Neutrophil (primary cell): ENCODE measurements around the gene CAMK1D.

Experiments
- H3K27ac ChIP-seq: fragments of 200-600 bp; sonication (generic); 2 replicates; pipeline ENCODE4 v1.5.1; 2016; ENCODE audit warnings: mild to moderate bottlenecking, moderate library complexity
- H3K27me3 ChIP-seq: fragments of 200-600 bp; sonication (generic); 2 replicates; pipeline ENCODE4 v1.6.0; 2016; ENCODE audit warnings: mild to moderate bottlenecking
- H3K36me3 ChIP-seq: fragments of 200-600 bp; sonication (generic); 2 replicates; pipeline ENCODE4 v1.5.1; 2017
- H3K4me1 ChIP-seq, 2 experiments: fragments of 200-600 bp in 1 of 2; sonication (generic) in 1 of 2; 1 replicate in 1 of 2; 2 replicates in 1 of 2; pipeline versions ENCODE4 v1.5.1 to v1.6.1; 2013 to 2016; ENCODE audit warnings: low read depth in 1 of 2, low read length in 1 of 2, mild to moderate bottlenecking in 1 of 2, moderate library complexity in 1 of 2; ENCODE audit not compliant: control insufficient read depth in 1 of 2, insufficient read depth in 1 of 2
- H3K4me3 ChIP-seq, 2 experiments: fragments of 200-600 bp in 1 of 2; sonication (generic) in 1 of 2; 1 replicate in 1 of 2; 2 replicates in 1 of 2; pipeline ENCODE4 v1.5.1; 2013 to 2016; ENCODE audit warnings: low read depth in 1 of 2, low read length in 1 of 2, mild to moderate bottlenecking in 1 of 2, moderate library complexity in 1 of 2
- H3K9me3 ChIP-seq: fragments of 200-600 bp; sonication (generic); 2 replicates; pipeline ENCODE4 v1.5.1; 2016
- TF ChIP-seq, protein P1 (sequence below): fragments of 200-600 bp; sonication (generic); IDR thresholded peaks from 2 replicates; pipeline ENCODE4 v1.5.1; 2016; ENCODE audit warnings: antibody characterized with exemption

The CAMK1D gene

DNA sequence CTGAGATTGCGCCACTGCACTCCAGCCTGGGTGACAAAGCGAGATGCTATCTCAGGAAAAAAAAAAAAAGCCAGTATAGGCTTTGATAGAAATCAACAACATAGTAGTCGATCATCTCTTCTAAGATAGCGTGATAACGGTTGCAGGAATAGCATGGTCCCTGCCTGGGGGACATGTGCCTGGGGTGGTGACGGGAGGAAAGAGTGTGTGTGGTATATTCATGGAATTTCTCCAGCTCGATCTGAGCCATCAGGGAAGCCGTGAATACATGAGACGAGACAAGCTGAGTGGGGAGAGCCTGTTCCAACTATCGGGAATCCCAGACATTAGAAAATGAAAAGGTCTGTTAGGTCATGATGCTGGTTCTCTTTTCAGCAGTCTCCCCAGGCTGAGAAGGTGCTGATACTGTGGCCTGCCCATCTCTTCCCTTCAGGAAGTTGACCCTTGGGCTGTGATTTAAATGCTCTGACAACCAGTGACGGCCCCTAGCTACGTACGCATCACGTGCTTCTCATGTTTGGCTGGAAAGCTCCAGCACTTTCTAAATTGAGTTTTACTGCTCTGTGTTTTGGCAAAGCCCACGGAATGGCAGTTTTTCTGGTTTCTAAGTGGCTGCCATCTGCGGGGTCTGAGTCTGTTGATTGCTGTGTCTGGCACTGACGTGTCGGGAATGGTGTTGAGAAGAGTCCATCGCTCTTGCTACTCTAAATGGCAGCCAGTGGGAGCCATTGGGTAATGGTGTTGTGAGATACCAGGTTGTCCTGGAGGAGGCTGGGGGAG, 422.8 kb downstream of the CAMK1D start:
- no peaks in the 10 kb centered on the region for H3K9me3 ChIP-seq
- no peak overlapping the region for H3K27ac ChIP-seq
- H3K4me3 ChIP-seq: no peak overlapping the region
- H3K4me1 ChIP-seq: no peaks in the 10 kb centered on the region
- TF ChIP-seq, protein P1, sequence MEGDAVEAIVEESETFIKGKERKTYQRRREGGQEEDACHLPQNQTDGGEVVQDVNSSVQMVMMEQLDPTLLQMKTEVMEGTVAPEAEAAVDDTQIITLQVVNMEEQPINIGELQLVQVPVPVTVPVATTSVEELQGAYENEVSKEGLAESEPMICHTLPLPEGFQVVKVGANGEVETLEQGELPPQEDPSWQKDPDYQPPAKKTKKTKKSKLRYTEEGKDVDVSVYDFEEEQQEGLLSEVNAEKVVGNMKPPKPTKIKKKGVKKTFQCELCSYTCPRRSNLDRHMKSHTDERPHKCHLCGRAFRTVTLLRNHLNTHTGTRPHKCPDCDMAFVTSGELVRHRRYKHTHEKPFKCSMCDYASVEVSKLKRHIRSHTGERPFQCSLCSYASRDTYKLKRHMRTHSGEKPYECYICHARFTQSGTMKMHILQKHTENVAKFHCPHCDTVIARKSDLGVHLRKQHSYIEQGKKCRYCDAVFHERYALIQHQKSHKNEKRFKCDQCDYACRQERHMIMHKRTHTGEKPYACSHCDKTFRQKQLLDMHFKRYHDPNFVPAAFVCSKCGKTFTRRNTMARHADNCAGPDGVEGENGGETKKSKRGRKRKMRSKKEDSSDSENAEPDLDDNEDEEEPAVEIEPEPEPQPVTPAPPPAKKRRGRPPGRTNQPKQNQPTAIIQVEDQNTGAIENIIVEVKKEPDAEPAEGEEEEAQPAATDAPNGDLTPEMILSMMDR: no peak
- H3K27me3 ChIP-seq: no peaks in the 10 kb centered on the region
- H3K36me3 ChIP-seq: no peaks in the 10 kb centered on the region

DNA sequence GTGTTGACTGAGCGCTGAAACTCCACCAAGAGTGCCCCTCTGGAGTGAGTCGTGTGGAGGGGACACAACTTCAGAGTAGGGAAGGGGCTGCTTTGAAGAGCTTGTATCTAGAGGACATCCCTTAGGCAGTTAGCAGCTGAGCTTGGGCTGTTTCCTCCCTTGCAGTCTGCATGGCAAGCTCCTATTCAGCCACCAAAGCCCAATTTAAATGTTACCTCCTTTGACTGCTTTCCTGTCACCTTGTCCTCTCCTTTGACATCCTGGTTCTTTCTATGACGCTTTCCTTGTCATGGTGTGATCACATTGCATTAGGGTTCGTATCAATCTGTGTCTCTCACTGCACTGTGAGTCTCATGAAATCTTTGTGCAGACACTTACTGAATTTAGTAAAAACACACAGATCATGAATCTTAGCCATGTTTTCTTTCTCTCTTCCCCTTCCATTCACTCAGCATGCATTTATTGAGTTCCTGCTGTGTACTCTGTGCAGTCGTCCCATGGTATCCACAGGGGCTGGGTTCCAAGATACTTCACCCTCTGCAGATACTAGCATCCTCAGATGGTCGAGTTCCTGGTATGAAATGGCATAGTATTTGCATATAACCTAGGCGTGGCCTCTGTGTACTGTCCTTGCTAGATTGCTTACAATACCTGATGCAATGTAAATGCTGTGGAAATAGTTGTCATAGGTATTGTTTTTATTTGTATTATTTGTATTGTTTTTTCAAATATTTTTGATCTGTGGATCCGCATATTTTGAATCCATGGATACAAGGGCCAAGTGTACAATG, 423.6 kb downstream of the CAMK1D start:
- Histone ChIP-seq H3K36me3 (no peaks in the 10 kb centered on the region), H3K4me1 (no peaks in the 10 kb centered on the region), H3K27ac (no peak overlapping the region), H3K4me3 (no peak overlapping the region), H3K9me3 (no peaks in the 10 kb centered on the region), H3K27me3 (no peaks in the 10 kb centered on the region)
- TF ChIP-seq, protein P1: no peak

DNA sequence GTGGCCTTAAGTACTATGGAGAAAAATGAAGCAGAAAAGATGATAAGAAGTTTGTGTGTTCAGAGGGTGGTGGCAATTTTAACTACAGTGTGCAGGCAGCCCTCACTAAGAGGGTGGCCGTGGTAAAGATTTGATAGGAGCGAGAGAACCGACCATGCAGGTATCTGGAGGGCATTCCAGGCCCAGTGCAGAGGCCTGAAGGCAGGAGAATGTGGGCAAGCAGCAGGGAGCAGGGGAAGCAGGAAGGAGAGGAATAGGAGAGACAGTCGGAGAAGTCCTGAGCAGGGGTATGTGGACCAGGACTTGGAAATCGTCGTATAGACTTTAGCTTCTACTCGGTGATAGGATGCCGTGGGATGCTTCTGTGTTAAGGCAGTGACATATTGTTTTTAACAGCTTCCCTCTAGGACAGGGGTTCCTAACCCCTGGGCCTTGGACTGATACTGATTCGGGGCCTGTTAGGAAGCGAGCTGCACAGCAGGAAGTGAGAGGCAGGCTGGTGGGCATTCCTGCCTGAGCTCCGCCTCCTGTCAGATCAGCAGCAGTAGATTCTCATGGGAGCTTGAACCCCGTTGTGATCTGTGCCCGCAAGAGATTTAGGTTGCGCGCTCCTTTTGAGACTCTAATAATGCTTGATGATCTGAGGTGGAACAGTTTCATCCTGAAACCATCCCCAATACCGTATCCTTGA, 425.0 kb downstream of the CAMK1D start:
- no peaks in the 10 kb centered on the region for H3K9me3 ChIP-seq
- H3K27ac ChIP-seq: peak overlapping the region; percentile 36
- H3K36me3 ChIP-seq: no peaks in the 10 kb centered on the region
- H3K4me3 ChIP-seq: no peak overlapping the region
- TF ChIP-seq, protein P1: no peak
- no peaks in the 10 kb centered on the region for H3K27me3 ChIP-seq
- no peaks in the 10 kb centered on the region for H3K4me1 ChIP-seq

DNA sequence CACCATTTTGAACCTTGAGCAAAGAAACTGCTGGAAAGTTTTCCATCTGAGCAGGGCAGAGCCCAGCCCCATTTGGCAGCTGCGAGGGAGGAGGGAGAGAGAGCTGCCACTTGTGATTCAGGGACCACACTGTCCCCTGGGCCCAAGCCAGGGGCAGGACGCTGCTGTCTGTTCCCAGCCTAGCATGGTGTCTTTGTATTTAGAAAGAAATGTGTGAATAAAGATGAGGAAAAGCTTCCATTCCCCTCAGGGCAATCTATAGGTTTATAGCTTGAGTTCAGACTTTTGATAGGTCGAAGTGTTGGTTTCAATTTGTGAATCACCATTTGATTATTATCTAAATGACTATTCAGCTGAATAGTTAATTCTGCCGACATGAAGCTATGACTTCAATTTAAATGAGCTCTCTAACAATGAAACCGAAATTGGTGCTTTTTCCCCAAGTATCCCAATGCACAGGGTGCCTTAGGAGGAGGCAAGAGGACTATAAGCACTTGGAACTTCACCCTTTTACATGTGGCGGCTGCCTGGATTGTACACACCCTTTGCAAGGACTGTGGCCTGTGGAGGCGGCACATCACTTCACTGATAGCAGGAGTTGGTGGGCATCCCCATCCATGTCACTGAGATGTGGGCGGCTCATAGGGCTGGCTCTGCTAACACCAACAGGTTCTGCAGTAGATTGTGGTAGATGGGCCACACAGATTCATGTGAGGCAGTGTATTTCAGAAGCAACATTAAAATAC, 428.7 kb downstream of the CAMK1D start:
- no peaks in the 10 kb centered on the region for H3K4me1 ChIP-seq
- no peak overlapping the region for H3K4me3 ChIP-seq
- H3K27ac ChIP-seq: no peak overlapping the region
- no peaks in the 10 kb centered on the region for H3K27me3 ChIP-seq
- H3K36me3 ChIP-seq: no peaks in the 10 kb centered on the region
- TF ChIP-seq, protein P1: no peak
- H3K9me3 ChIP-seq: no peaks in the 10 kb centered on the region
